ENCODE data around the gene ZNF202. TPM values are rescaled to one million over a fixed set of nuclear protein-coding genes. Genes with fewer than 3 reads are reported as not detected.

ZNF202 gene
- polyA plus RNA-seq, 2 of the 4 experiments (the other 2 are of a cell fraction) = 10.0 to 14.2 TPM

GRCh38 chr11:123725995-123726655 lies 15.3 kb downstream of the ZNF202 start:
- H3K4me1 ChIP-seq = no peaks in the 10 kb centered on the region
- ChIA-PET CTCF (interaction anchor here (1.4 to 1.8 kb wide), 2 partner anchors 14 to 16 kb away, joined by 5 read pairs; no protein-coding TSS in a partner anchor), POLR2A (no interaction called here)
- no peak for FAIRE-seq
- H3K4me3 ChIP-seq = no peak overlapping the region
- no peak for DNase-seq (ENCODE audit: low read depth in 1 of 2, low spot score in 1 of 2)
- H3K4me2 ChIP-seq = no peak overlapping the region
- 98% methylated on average over 20 of the region's 23 CpGs for WGBS (ENCODE audit: missing lambda C conversion rate)
- ATAC-seq = no peak
- no peak for TF ChIP-seq ZC3H11A (IDR thresholded peaks at IDR 0.05)
- no peak for TF ChIP-seq ZNF302 (CRISPR knock-in tag; IDR thresholded peaks at IDR 0.05)
- TF ChIP-seq KDM5A (IDR thresholded peaks at IDR 0.05) = no peak
- no peak for TF ChIP-seq EP300 (IDR thresholded peaks at IDR 0.05)
- TF ChIP-seq RAD21 (conservative IDR thresholded peaks at IDR 0.05 in 1 of 2, IDR thresholded peaks at IDR 0.05 in 1 of 2) = no peak
- no peak for TF ChIP-seq E2F6 (IDR thresholded peaks at IDR 0.05; ENCODE audit: borderline replicate concordance, low read depth)
- TF ChIP-seq EHF (CRISPR knock-in tag; IDR thresholded peaks at IDR 0.05) = no peak
- no peak for TF ChIP-seq RFX5 (IDR thresholded peaks at IDR 0.05)
- TF ChIP-seq HOXA7 (CRISPR knock-in tag; IDR thresholded peaks at IDR 0.05) = no peak
- TF ChIP-seq JUNB (IDR thresholded peaks at IDR 0.05) = no peak
- no peak for TF ChIP-seq RCOR1 (IDR thresholded peaks at IDR 0.05; ENCODE audit: low read depth, low read length)
- TF ChIP-seq, protein P1, sequence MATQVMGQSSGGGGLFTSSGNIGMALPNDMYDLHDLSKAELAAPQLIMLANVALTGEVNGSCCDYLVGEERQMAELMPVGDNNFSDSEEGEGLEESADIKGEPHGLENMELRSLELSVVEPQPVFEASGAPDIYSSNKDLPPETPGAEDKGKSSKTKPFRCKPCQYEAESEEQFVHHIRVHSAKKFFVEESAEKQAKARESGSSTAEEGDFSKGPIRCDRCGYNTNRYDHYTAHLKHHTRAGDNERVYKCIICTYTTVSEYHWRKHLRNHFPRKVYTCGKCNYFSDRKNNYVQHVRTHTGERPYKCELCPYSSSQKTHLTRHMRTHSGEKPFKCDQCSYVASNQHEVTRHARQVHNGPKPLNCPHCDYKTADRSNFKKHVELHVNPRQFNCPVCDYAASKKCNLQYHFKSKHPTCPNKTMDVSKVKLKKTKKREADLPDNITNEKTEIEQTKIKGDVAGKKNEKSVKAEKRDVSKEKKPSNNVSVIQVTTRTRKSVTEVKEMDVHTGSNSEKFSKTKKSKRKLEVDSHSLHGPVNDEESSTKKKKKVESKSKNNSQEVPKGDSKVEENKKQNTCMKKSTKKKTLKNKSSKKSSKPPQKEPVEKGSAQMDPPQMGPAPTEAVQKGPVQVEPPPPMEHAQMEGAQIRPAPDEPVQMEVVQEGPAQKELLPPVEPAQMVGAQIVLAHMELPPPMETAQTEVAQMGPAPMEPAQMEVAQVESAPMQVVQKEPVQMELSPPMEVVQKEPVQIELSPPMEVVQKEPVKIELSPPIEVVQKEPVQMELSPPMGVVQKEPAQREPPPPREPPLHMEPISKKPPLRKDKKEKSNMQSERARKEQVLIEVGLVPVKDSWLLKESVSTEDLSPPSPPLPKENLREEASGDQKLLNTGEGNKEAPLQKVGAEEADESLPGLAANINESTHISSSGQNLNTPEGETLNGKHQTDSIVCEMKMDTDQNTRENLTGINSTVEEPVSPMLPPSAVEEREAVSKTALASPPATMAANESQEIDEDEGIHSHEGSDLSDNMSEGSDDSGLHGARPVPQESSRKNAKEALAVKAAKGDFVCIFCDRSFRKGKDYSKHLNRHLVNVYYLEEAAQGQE (IDR thresholded peaks at IDR 0.05) = no peak
- TF ChIP-seq, protein P2, sequence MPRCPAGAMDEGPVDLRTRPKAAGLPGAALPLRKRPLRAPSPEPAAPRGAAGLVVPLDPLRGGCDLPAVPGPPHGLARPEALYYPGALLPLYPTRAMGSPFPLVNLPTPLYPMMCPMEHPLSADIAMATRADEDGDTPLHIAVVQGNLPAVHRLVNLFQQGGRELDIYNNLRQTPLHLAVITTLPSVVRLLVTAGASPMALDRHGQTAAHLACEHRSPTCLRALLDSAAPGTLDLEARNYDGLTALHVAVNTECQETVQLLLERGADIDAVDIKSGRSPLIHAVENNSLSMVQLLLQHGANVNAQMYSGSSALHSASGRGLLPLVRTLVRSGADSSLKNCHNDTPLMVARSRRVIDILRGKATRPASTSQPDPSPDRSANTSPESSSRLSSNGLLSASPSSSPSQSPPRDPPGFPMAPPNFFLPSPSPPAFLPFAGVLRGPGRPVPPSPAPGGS (IDR thresholded peaks at IDR 0.05) = no peak
- TF ChIP-seq MYC (IDR thresholded peaks at IDR 0.05; ENCODE audit: borderline replicate concordance, low read length) = no peak
- no peak overlapping the region for H3K27ac ChIP-seq
- peaks cover 53% of the 10 kb centered on the region for H3K9me3 ChIP-seq

GRCh38 chr11:123719452-123719851 lies 22.0 kb downstream of the ZNF202 start:
- CTCF ChIA-PET = interaction anchor here (0.8 to 1.6 kb wide), 4 partner anchors 9 to 79 kb away, joined by 3 to 7 read pairs (median 6); no protein-coding TSS in a partner anchor
- no peak for DNase-seq (ENCODE audit: low read depth in 1 of 2, low spot score in 1 of 2)
- WGBS (ENCODE audit: missing lambda C conversion rate) = 10% methylated on average over 1 of the region's 1 CpG
- no peak for TF ChIP-seq FOXS1 (CRISPR knock-in tag; IDR thresholded peaks at IDR 0.05)
- no peak for TF ChIP-seq KDM1A (IDR thresholded peaks at IDR 0.05; ENCODE audit: low read depth)
- no peak for TF ChIP-seq PHF8 (IDR thresholded peaks at IDR 0.05; ENCODE audit: borderline replicate concordance, low read depth)
- no peak for TF ChIP-seq MAFK (IDR thresholded peaks at IDR 0.05; ENCODE audit: partially characterized antibody)
- TF ChIP-seq, protein P3, sequence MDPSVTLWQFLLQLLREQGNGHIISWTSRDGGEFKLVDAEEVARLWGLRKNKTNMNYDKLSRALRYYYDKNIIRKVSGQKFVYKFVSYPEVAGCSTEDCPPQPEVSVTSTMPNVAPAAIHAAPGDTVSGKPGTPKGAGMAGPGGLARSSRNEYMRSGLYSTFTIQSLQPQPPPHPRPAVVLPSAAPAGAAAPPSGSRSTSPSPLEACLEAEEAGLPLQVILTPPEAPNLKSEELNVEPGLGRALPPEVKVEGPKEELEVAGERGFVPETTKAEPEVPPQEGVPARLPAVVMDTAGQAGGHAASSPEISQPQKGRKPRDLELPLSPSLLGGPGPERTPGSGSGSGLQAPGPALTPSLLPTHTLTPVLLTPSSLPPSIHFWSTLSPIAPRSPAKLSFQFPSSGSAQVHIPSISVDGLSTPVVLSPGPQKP (IDR thresholded peaks at IDR 0.05; ENCODE audit: low read depth, low read length) = no peak
- TF ChIP-seq CBX8 (IDR thresholded peaks at IDR 0.05) = no peak
- TF ChIP-seq MAX (IDR thresholded peaks at IDR 0.05) = no peak
- TF ChIP-seq ESRRA (IDR thresholded peaks at IDR 0.05; ENCODE audit: borderline replicate concordance, low read length) = no peak
- TF ChIP-seq HMGXB4 (CRISPR knock-in tag; IDR thresholded peaks at IDR 0.05; ENCODE audit: borderline replicate concordance) = no peak
- no peak for TF ChIP-seq CHD2 (IDR thresholded peaks at IDR 0.05; ENCODE audit: low read length, partially characterized antibody)
- TF ChIP-seq RNF2 (IDR thresholded peaks at IDR 0.05; ENCODE audit: borderline replicate concordance, low read depth) = no peak
- TF ChIP-seq BHLHE40 (IDR thresholded peaks at IDR 0.05; ENCODE audit: low read depth, low read length) = no peak
- TF ChIP-seq EP300 (IDR thresholded peaks at IDR 0.05) = no peak
- no peak for TF ChIP-seq RAD21 (conservative IDR thresholded peaks at IDR 0.05 in 1 of 2, IDR thresholded peaks at IDR 0.05 in 1 of 2)
- TF ChIP-seq ZSCAN20 (CRISPR knock-in tag; IDR thresholded peaks at IDR 0.05) = no peak
- no peak for TF ChIP-seq CEBPB (IDR thresholded peaks at IDR 0.05)
- no peak for TF ChIP-seq GATA3 (IDR thresholded peaks at IDR 0.05; ENCODE audit: borderline replicate concordance)
- no peak for TF ChIP-seq RARB (CRISPR knock-in tag; IDR thresholded peaks at IDR 0.05)

More at GRCh38 chr11:123719452-123719851, 22.0 kb downstream of the ZNF202 start:
- POLR2A ChIA-PET = no interaction called here
- H3K4me1 ChIP-seq = no peaks in the 10 kb centered on the region
- H3K9me3 ChIP-seq = peaks cover 9% of the 10 kb centered on the region; the same call in 1 of the 3 replicates
- H3K4me2 ChIP-seq = no peak overlapping the region
- no peak overlapping the region for H3K4me3 ChIP-seq
- FAIRE-seq (no peak), ATAC-seq (peak in 1 of 2 experiments; percentile 71; a peak in 1 of 6 replicates)
- H3K27ac ChIP-seq = no peak overlapping the region

All from A549 (cell line).